Testis (tissue), 2 donors: ENCODE measurements around the gene DCLRE1B.

Experiments used
- CTCF ChIP-seq, 3 experiments: fragments of 450-650 bp in 2 of 3; fragments of 200-600 bp in 1 of 3; sonication (generic) in 1 of 3; IDR thresholded peaks; one replicate each; pipeline ENCODE4 v1.5.1; 2016 to 2019; ENCODE audit warnings: antibody characterized with exemption in 3 of 3, mild to moderate bottlenecking in 2 of 3, moderate library complexity in 1 of 3
- POLR2A ChIP-seq: fragments of 450-650 bp; IDR thresholded peaks from one replicate; pipeline ENCODE4 v1.6.1; 2017; ENCODE audit warnings: antibody characterized with exemption, mild to moderate bottlenecking, moderate library complexity

GRCh38 chr1:113898241-113898814 is 6.8 kb upstream of the DCLRE1B start:
- no peak for TF ChIP-seq POLR2A
- TF ChIP-seq CTCF (IDR thresholded peaks at IDR 0.05) = no peak
